Spleen (tissue), 11 donors: ENCODE results near the gene SLC22A7. TPM values are rescaled to one million over a fixed set of nuclear protein-coding genes. Genes with fewer than 3 reads are reported as not detected.

Source experiments
- DNase-seq: peaks from one replicate; pipeline ENCODE4 v3.0.0-alpha.2; 2020
- H3K27ac ChIP-seq, 8 donors: fragments of 200-600 bp; sonication (generic) in 7 of 8; 1 replicate in 4 of 8; 2 replicates in 4 of 8; pipeline versions ENCODE4 v1.5.0 to v1.8.0; 2016 to 2021; ENCODE audit warnings: inconsistent platforms in 4 of 8, mild to moderate bottlenecking in 4 of 8, moderate library complexity in 1 of 8
- H3K27me3 ChIP-seq, 7 donors: fragments of 200-600 bp; sonication (generic) in 6 of 7; replicated peaks in 1 of 7; 1 replicate in 4 of 7; 2 replicates in 3 of 7; pipeline versions ENCODE4 v1.5.0 to v1.8.0; 2016 to 2021; ENCODE audit warnings: inconsistent platforms in 3 of 7, mild to moderate bottlenecking in 1 of 7
- H3K36me3 ChIP-seq, 6 donors: fragments of 200-600 bp; sonication (generic) in 5 of 6; 1 replicate in 4 of 6; 2 replicates in 2 of 6; pipeline versions ENCODE4 v1.5.0 to v1.8.0; 2016 to 2021; ENCODE audit warnings: inconsistent platforms in 2 of 6
- H3K4me1 ChIP-seq, 6 donors: fragments of 200-600 bp; sonication (generic) in 5 of 6; 1 replicate in 3 of 6; 2 replicates in 3 of 6; pipeline versions ENCODE4 v1.5.0 to v1.8.0; 2016 to 2021; ENCODE audit warnings: inconsistent platforms in 3 of 6
- H3K4me3 ChIP-seq, 8 donors: fragments of 200-600 bp; sonication (generic) in 7 of 8; 1 replicate in 4 of 8; 2 replicates in 4 of 8; pipeline versions ENCODE4 v1.5.0 to v1.8.0; 2016 to 2021; ENCODE audit warnings: inconsistent platforms in 4 of 8, mild to moderate bottlenecking in 4 of 8, moderate library complexity in 2 of 8
- H3K9me3 ChIP-seq, 8 donors: fragments of 200-600 bp; sonication (generic) in 7 of 8; 1 replicate in 4 of 8; 2 replicates in 4 of 8; pipeline versions ENCODE4 v1.5.0 to v1.8.0; 2016 to 2021; ENCODE audit warnings: inconsistent platforms in 4 of 8
- POLR2A ChIP-seq, 3 donors: fragments of 450-650 bp; IDR thresholded peaks; one replicate each; pipeline ENCODE4 v1.5.1; 2017; ENCODE audit warnings: antibody characterized with exemption in 3 of 3, mild to moderate bottlenecking in 1 of 3
- POLR2AphosphoS5 ChIP-seq, 3 donors: sonication (generic); formaldehyde crosslinking; IDR thresholded peaks; one replicate each; pipeline ENCODE4 v1.5.1; 2017; ENCODE audit warnings: antibody characterized with exemption in 3 of 3
- WGBS, 5 donors: extraction: QIAGEN DNeasy Blood & Tissue Kit in 3 of 5; methylation state at CpG; one replicate each; pipeline versions ENCODE4 v1.1.5 to v1.1.7; 2013 to 2018; 5-methylcytosine and 5-hydroxymethylcytosine counted together
- intact Hi-C: fragments of 100-400 bp; cut with DNase I; formaldehyde crosslinking; loops from one replicate; pipeline ENCODE4 v1.15.0; 2023; ENCODE audit warnings: low total_unique reads
- polyA plus RNA-seq, 3 donors: library from polyadenylated mRNA; stranded (reverse); fragments of 200-250 nt; gene quantifications; one replicate each; pipeline ENCODE4 v1.2.1, GENCODE V29; 2013
- total RNA-seq, 7 donors: library from RNA; depleted of rRNA in 3 of 7; stranded (reverse); fragments of >200 nt in 3 of 7; fragmentation: NEBNext Ultra II Directional in 4 of 7; extraction: Animal tissue kit (Norgen Biotek cat#: 25700) in 4 of 7; gene quantifications; one replicate each; pipeline versions ENCODE4 v1.1.0 to v1.2.1, GENCODE V29; 2016 to 2021
- TF ChIP-seq, protein P1 (sequence below), 11 experiments: fragments of 200-600 bp in 7 of 11; fragments of 450-650 bp in 4 of 11; sonication (generic) in 4 of 11; IDR thresholded peaks in 8 of 11; conservative IDR thresholded peaks in 3 of 11; 1 replicate in 7 of 11; 2 replicates in 4 of 11; pipeline versions ENCODE4 v1.4.0 to v1.8.0; 2016 to 2021; ENCODE audit warnings: antibody characterized with exemption in 11 of 11, inconsistent platforms in 4 of 11, mild to moderate bottlenecking in 1 of 11
- donor health status: healthy with polysubstance abuse.
- donor health status: DM: no; HTN: no; CAD: no; lungs with moderate emphysema.
- donor health status: DM: no; HTN: no; CAD: no.
- donor health status: Bipolar disorder and iron deficiency.
- donor health status: healthy.
- donor health status: DM: no; HTN: no; CAD: no.
- donor health status: DM: yes; HTN: yes; CAD: no.

Gene SLC22A7
- total and polyA plus RNA-seq, 10 donors: not detected

DNA sequence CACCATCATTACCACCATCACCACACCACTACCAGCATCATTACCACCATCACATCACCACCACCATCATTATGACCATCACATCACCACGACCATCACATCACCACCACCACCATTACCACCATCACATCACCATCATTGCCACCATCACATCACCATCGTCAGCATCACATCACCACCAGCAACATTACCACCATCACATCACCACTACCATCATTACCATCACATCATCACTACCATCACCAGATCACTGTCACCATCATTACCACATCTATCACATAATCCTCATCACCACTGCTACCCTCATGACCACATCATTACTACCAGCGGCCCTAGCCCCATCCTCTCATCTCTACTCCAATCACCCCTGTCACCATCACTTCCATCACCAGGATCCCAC, 3.5 kb upstream of the SLC22A7 start:
- Histone ChIP-seq H3K4me1 (no peaks in the 10 kb centered on the region), H3K27me3 (peaks cover 0 to 21% (median 0%) of the 10 kb centered on the region in 7 donors), H3K27ac (no peak overlapping the region), H3K36me3 (no peaks in the 10 kb centered on the region), H3K4me3 (no peak overlapping the region), H3K9me3 (no peaks in the 10 kb centered on the region)
- TF ChIP-seq POLR2A (IDR thresholded peaks at IDR 0.05) (no peak), POLR2AphosphoS5 (IDR thresholded peaks at IDR 0.05) (no peak)
- TF ChIP-seq, protein P1, sequence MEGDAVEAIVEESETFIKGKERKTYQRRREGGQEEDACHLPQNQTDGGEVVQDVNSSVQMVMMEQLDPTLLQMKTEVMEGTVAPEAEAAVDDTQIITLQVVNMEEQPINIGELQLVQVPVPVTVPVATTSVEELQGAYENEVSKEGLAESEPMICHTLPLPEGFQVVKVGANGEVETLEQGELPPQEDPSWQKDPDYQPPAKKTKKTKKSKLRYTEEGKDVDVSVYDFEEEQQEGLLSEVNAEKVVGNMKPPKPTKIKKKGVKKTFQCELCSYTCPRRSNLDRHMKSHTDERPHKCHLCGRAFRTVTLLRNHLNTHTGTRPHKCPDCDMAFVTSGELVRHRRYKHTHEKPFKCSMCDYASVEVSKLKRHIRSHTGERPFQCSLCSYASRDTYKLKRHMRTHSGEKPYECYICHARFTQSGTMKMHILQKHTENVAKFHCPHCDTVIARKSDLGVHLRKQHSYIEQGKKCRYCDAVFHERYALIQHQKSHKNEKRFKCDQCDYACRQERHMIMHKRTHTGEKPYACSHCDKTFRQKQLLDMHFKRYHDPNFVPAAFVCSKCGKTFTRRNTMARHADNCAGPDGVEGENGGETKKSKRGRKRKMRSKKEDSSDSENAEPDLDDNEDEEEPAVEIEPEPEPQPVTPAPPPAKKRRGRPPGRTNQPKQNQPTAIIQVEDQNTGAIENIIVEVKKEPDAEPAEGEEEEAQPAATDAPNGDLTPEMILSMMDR (IDR thresholded peaks at IDR 0.05 in 8 of 11, conservative IDR thresholded peaks at IDR 0.05 in 3 of 11): no peak
- intact Hi-C loops: no loop called here
- no peak for DNase-seq
- 79 to 90% (median 82%) methylated on average over 3 of the region's 3 CpGs for WGBS, 5 donors

DNA sequence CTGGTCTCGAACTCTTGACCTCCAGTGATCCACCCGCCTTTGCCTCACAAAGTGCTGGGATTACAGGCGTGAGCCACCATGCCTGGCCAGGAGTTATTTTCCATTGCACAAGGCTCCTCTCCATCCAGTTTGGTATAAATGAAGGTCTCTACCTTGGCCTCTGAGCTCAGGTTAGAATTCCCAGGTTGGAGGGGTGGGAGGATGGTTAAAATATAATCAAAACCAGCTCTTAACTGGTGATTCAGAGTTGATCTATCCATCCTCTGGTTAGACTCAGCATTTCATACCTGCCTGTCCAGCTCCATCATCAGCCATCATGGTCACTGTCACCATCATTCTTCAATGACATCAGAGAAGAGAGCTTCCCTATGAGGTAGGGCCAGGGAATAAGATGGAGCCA, 2.6 kb upstream of the SLC22A7 start:
- Histone ChIP-seq H3K9me3 (no peaks in the 10 kb centered on the region), H3K27me3 (peaks cover 0 to 28% (median 0%) of the 10 kb centered on the region in 7 donors), H3K4me3 (no peak overlapping the region), H3K36me3 (no peaks in the 10 kb centered on the region), H3K27ac (no peak overlapping the region), H3K4me1 (no peaks in the 10 kb centered on the region)
- TF ChIP-seq POLR2A (IDR thresholded peaks at IDR 0.05) (no peak), POLR2AphosphoS5 (IDR thresholded peaks at IDR 0.05) (no peak)
- TF ChIP-seq, protein P1 (IDR thresholded peaks at IDR 0.05 in 8 of 11, conservative IDR thresholded peaks at IDR 0.05 in 3 of 11): no peak
- no peak for DNase-seq
- intact Hi-C loops: no loop called here
- WGBS, 5 donors: 76 to 93% (median 89%) methylated on average over 3 of the region's 3 CpGs

DNA sequence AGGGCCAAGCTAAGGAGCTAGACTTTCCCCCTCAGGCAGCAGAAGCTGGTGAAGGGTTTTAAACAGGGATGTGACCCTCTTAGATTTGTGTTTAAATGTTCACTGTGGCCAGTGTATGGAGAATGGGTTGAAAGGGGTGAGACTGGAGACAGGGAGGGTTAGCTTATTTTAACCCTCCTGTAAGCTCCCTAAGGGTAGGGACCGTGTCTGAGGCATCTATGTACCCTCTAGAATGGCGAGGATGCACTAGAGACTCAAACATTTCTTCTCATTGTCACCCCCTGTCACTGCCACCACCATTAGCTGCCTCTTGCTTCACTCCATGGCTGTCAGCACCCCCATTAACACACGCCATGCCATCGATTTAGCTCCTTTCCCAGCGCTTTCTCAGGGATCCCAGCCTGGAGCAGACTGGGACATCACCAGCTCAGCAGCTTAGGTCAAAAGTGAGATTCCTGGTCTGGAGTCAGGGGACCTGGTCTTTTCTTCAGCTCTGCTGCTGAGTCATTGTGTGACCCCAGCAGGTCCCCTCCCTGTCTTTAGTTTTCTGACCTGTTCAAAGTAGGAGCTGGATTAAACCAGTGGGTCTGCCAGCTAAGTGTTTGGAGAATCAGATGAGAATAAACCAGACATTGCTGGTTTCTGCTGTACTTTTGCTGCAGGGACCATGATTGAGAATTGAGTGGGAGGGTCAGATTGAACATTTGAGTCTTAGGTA, 1.1 kb upstream of the SLC22A7 start:
- DNase-seq: no peak
- Histone ChIP-seq H3K36me3 (no peaks in the 10 kb centered on the region), H3K4me3 (no peak overlapping the region), H3K9me3 (no peaks in the 10 kb centered on the region), H3K27me3 (peaks cover 0 to 36% (median 0%) of the 10 kb centered on the region in 7 donors), H3K27ac (no peak overlapping the region), H3K4me1 (no peaks in the 10 kb centered on the region)
- 73 to 88% (median 82%) methylated on average over 5 of the region's 5 CpGs for WGBS, 5 donors
- intact Hi-C loops: no loop called here
- TF ChIP-seq POLR2AphosphoS5 (IDR thresholded peaks at IDR 0.05): no peak

DNA sequence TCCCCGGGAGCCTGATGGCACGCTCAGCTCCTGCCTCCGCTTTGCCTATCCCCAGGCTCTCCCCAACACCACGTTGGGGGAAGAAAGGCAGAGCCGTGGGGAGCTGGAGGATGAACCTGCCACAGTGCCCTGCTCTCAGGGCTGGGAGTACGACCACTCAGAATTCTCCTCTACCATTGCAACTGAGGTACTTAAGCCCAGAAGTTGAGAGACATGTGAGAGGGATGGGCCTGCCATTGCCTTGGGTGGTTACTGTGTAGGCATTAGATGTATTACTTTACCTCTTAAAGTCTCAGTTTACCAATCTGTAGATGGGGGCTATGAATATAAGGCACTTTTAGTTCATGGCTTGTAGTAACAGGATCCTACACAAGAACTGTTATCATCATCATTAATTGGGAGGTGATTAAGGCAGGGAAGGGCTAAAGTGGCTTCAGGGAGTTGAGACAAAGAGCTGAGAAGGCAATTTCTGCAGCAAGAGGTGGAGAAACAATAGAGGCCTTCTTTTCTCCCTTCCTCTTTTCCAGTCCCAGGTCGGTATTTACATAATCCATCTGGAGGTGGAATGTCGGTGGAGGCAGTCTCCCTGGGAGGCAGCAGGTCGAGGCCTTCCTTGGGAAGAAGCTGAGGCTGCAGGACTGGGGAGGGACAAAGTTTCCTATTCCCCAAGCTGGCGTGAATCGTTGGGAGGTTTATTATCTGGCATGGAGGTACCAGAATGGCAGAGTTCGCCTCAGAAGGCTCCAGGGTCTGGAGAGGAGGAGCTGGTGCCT, 691 bp downstream of the SLC22A7 start:
- WGBS, 5 donors: 68 to 82% (median 78%) methylated on average over 11 to 12 of the region's 12 CpGs
- TF ChIP-seq, protein P1 (IDR thresholded peaks at IDR 0.05 in 8 of 11, conservative IDR thresholded peaks at IDR 0.05 in 3 of 11): no peak
- TF ChIP-seq POLR2A (IDR thresholded peaks at IDR 0.05) (no peak), POLR2AphosphoS5 (IDR thresholded peaks at IDR 0.05) (no peak)
- no peaks in the 10 kb centered on the region for H3K36me3 ChIP-seq
- no peaks in the 10 kb centered on the region for H3K9me3 ChIP-seq
- intact Hi-C loops: no loop called here
- peaks cover 0 to 36% (median 0%) of the 10 kb centered on the region in 7 donors for H3K27me3 ChIP-seq
- no peak overlapping the region for H3K27ac ChIP-seq
- H3K4me1 ChIP-seq: no peaks in the 10 kb centered on the region
- H3K4me3 ChIP-seq: no peak overlapping the region
- DNase-seq: no peak
